DMS53 (cell line): ENCODE results near the gene EFCAB5.
"Not testable (repeated sequence)": the region's sequence is repeated elsewhere in the genome, so short reads cannot be mapped to it uniquely, and the experiment has no call there.

Experiments
- DNase-seq: peaks from one replicate; lab custom pipeline; 2025; lab: John Stamatoyannopoulos, UW

EFCAB5 gene

GRCh38 chr17:29935909-29936308, 5.5 kb upstream of the EFCAB5 start:
- DNase-seq = not testable (repeated sequence)

GRCh38 chr17:29936724-29937123, 4.7 kb upstream of the EFCAB5 start:
- no peak for DNase-seq

GRCh38 chr17:29945281-29945680, 3.8 kb downstream of the EFCAB5 start:
- no peak for DNase-seq

GRCh38 chr17:29948448-29949215, 7.2 kb downstream of the EFCAB5 start:
- DNase-seq = no peak

GRCh38 chr17:29949696-29950095, 8.3 kb downstream of the EFCAB5 start:
- DNase-seq = peak; percentile 71

GRCh38 chr17:29954405-29954804, 13.0 kb downstream of the EFCAB5 start:
- DNase-seq = peak; percentile 11

- no peak for DNase-seq
Measured at GRCh38 chr17:29956225-29956624, 14.8 kb downstream of the EFCAB5 start.

- DNase-seq = not testable (repeated sequence)
Measured at GRCh38 chr17:29957488-29957887, 16.1 kb downstream of the EFCAB5 start.

GRCh38 chr17:29958947-29959657, 17.7 kb downstream of the EFCAB5 start:
- no peak for DNase-seq

- no peak for DNase-seq
Measured at GRCh38 chr17:29959658-29960337, 18.4 kb downstream of the EFCAB5 start.

- no peak for DNase-seq
Measured at GRCh38 chr17:29962656-29963055, 21.2 kb downstream of the EFCAB5 start.

GRCh38 chr17:29968271-29968670, 26.8 kb downstream of the EFCAB5 start:
- no peak for DNase-seq

GRCh38 chr17:29972277-29972676, 30.8 kb downstream of the EFCAB5 start:
- peak; percentile 23 for DNase-seq

- DNase-seq = no peak
Measured at GRCh38 chr17:29973005-29973404, 31.6 kb downstream of the EFCAB5 start.

- DNase-seq = no peak
Measured at GRCh38 chr17:29977836-29978235, 36.4 kb downstream of the EFCAB5 start.

- DNase-seq = no peak
Measured at GRCh38 chr17:29980261-29980660, 38.8 kb downstream of the EFCAB5 start.

GRCh38 chr17:29982991-29983653, 41.7 kb downstream of the EFCAB5 start:
- DNase-seq = no peak

- DNase-seq = no peak
Measured at GRCh38 chr17:29996458-29996857, 55.0 kb downstream of the EFCAB5 start.

GRCh38 chr17:30000001-30000754, 58.7 kb downstream of the EFCAB5 start:
- no peak for DNase-seq

- DNase-seq = no peak
Measured at GRCh38 chr17:30000755-30001257, 59.4 kb downstream of the EFCAB5 start.

- DNase-seq = no peak
Measured at GRCh38 chr17:30002088-30002487, 60.7 kb downstream of the EFCAB5 start.
